A673 (cell line): Measurements from ENCODE around the gene ARID3B. TPM values are rescaled to one million over a fixed set of nuclear protein-coding genes. Genes with fewer than 3 reads are reported as not detected.
"Not testable (repeated sequence)": the region's sequence is repeated elsewhere in the genome, so short reads cannot be mapped to it uniquely, and the experiment has no call there.

Experiments used
- BruUV-seq: library from RNA; stranded (reverse); fragments of 400-500 nt; replicated peaks from 2 replicates; lab custom pipeline; 2021; lab: Mats Ljungman, UMichigan
- CTCF ChIA-PET: fragments of 300-600 bp; sonication (Branson Sonifier 250); formaldehyde crosslinking; loops from one replicate; lab custom pipeline; 2022; ENCODE audit warnings: antibody characterized with exemption; lab: Charles Lee
- POLR2A ChIA-PET: fragments of 300-600 bp; sonication (Branson Sonifier 250); formaldehyde crosslinking; loops from one replicate; lab custom pipeline; 2022; ENCODE audit warnings: antibody characterized with exemption; ENCODE audit not compliant: low non-redundant PET; lab: Charles Lee
- DNase-seq: peaks from one replicate; pipeline ENCODE4 v3.0.0-alpha.2; 2015; ENCODE audit warnings: low spot score
- H3K27ac ChIP-seq: fragments of 200-600 bp; sonication (generic); 2 replicates; pipeline ENCODE4 v1.5.1; 2016; ENCODE audit warnings: mixed run types, low read depth, mild to moderate bottlenecking, mixed read lengths, antibody characterized with exemption, low read length; ENCODE audit not compliant: poor library complexity, severe bottlenecking
- H3K27me3 ChIP-seq: fragments of 200-600 bp; sonication (generic); replicated peaks from 2 replicates; pipeline ENCODE4 v1.6.1; 2017; ENCODE audit warnings: mixed run types, low read depth, mild to moderate bottlenecking, mixed read lengths, antibody characterized with exemption, low read length; ENCODE audit not compliant: insufficient read depth, poor library complexity
- H3K36me3 ChIP-seq: fragments of 200-600 bp; sonication (generic); 2 replicates; pipeline ENCODE4 v1.6.1; 2016; ENCODE audit warnings: mixed run types, mild to moderate bottlenecking, mixed read lengths, antibody characterized with exemption, low read length; ENCODE audit not compliant: insufficient read depth, poor library complexity, severe bottlenecking
- H3K4me1 ChIP-seq: fragments of 200-600 bp; sonication (generic); 2 replicates; pipeline ENCODE4 v1.6.1; 2017; ENCODE audit warnings: mixed run types, mild to moderate bottlenecking, mixed read lengths, antibody characterized with exemption, low read length; ENCODE audit not compliant: insufficient read depth, poor library complexity, severe bottlenecking
- H3K4me3 ChIP-seq: fragments of 200-600 bp; sonication (generic); 2 replicates; pipeline ENCODE4 v1.5.1; 2016; ENCODE audit warnings: low read depth, mixed run types, mild to moderate bottlenecking, mixed read lengths, low read length; ENCODE audit not compliant: poor library complexity, severe bottlenecking
- H3K9me3 ChIP-seq: fragments of 200-600 bp; sonication (generic); 2 replicates; pipeline ENCODE4 v1.6.1; 2016; ENCODE audit warnings: mixed run types, low read depth, mild to moderate bottlenecking, mixed read lengths, antibody characterized with exemption, low read length; ENCODE audit not compliant: poor library complexity, severe bottlenecking
- CTCF ChIP-seq: fragments of 300-800, 200-600 bp; sonication (generic); conservative IDR thresholded peaks from 2 replicates; pipeline ENCODE4 v1.5.1; 2017; ENCODE audit warnings: low read depth, mild to moderate bottlenecking, antibody characterized with exemption, low read length, moderate library complexity, mixed read lengths
- EZH2 ChIP-seq: fragments of 200-600 bp; sonication (generic); IDR thresholded peaks from 2 replicates; pipeline ENCODE4 v1.6.1; 2017; ENCODE audit warnings: borderline replicate concordance, low read depth, mild to moderate bottlenecking, mixed read lengths, antibody characterized with exemption, low read length; ENCODE audit not compliant: poor library complexity, severe bottlenecking
- intact Hi-C: fragments of 100-400 bp; cut with micrococcal nuclease; formaldehyde crosslinking; loops from one replicate; pipeline ENCODE4 v1.10.0; 2022; ENCODE audit not compliant: unreplicated experiment
- total RNA-seq: library from RNA; stranded (reverse); gene quantifications from 2 replicates; pipeline ENCODE4 v1.2.3, GENCODE V29; 2021

ARID3B gene
- total RNA-seq, 1 experiment from 2014 or later = 18.3 TPM

GRCh38 chr15:74506515-74506840 is 34.5 kb upstream of the ARID3B start:
- TF ChIP-seq EZH2 = no peak
- no peak for TF ChIP-seq CTCF
- intact Hi-C loops = no loop called here
- no peak for DNase-seq
- Histone ChIP-seq H3K4me3 (no peak overlapping the region), H3K36me3 (no peaks in the 10 kb centered on the region), H3K27me3 (no peaks in the 10 kb centered on the region), H3K27ac (no peak overlapping the region), H3K9me3 (no peaks in the 10 kb centered on the region), H3K4me1 (no peaks in the 10 kb centered on the region)
- POLR2A ChIA-PET = no interaction called here
- no TSS peak for BruUV-seq
- CTCF ChIA-PET = no interaction called here

- H3K9me3 ChIP-seq = no peaks in the 10 kb centered on the region
- H3K36me3 ChIP-seq = no peaks in the 10 kb centered on the region
- no peak for DNase-seq
- no peak overlapping the region for H3K4me3 ChIP-seq
- intact Hi-C loops = no loop called here
- no peaks in the 10 kb centered on the region for H3K27me3 ChIP-seq
- ChIA-PET CTCF (no interaction called here), POLR2A (no interaction called here)
- H3K4me1 ChIP-seq = no peaks in the 10 kb centered on the region
- BruUV-seq = no TSS peak
- no peak for TF ChIP-seq CTCF
- no peak for TF ChIP-seq EZH2
- H3K27ac ChIP-seq = no peak overlapping the region
Measured at GRCh38 chr15:74511583-74511982, 29.4 kb upstream of the ARID3B start.

- DNase-seq, POLR2A ChIA-PET, intact Hi-C loops, H3K4me3 ChIP-seq, BruUV-seq, H3K4me1 ChIP-seq, H3K27me3 ChIP-seq, H3K27ac ChIP-seq, CTCF ChIA-PET, H3K36me3 ChIP-seq, H3K9me3 ChIP-seq: not testable (repeated sequence)
Measured at GRCh38 chr15:74514059-74514458, 27.0 kb upstream of the ARID3B start.

- Histone ChIP-seq H3K4me3 (no peak overlapping the region), H3K36me3 (no peaks in the 10 kb centered on the region), H3K27me3 (no peaks in the 10 kb centered on the region), H3K4me1 (no peaks in the 10 kb centered on the region), H3K27ac (no peak overlapping the region), H3K9me3 (no peaks in the 10 kb centered on the region)
- POLR2A ChIA-PET = no interaction called here
- no peak for DNase-seq
- CTCF ChIA-PET = no interaction called here
- TF ChIP-seq EZH2 (no peak), CTCF (no peak)
- intact Hi-C loops = no loop called here
- BruUV-seq = no TSS peak
Measured at GRCh38 chr15:74517096-74517495, 23.9 kb upstream of the ARID3B start.
